ENCODE data around the gene MIGA1.
"Not testable (repeated sequence)": the region's sequence is repeated elsewhere in the genome, so short reads cannot be mapped to it uniquely, and the experiment has no call there.

The MIGA1 gene

DNA sequence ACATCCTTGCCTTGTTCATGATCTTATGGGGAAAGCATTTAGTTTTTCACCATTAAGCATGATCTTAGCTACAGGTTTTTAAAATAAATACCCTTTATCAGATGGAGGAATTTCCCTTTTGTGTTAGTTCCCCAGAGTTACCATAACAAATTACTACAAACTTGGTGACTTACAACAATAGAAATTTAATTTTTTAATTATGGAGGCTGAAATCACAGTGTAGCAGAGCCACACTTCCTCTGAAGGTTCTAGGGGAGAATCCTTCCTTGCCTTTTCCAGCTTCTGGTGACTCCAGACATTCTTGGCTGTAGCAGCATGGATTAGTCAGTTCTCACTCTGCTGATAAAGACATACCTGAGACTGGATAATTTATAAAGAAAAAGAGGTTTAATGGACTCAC, 18.5 kb downstream of the MIGA1 start:
- DNase-seq (ENCODE audit: low spot score): no peak

DNA sequence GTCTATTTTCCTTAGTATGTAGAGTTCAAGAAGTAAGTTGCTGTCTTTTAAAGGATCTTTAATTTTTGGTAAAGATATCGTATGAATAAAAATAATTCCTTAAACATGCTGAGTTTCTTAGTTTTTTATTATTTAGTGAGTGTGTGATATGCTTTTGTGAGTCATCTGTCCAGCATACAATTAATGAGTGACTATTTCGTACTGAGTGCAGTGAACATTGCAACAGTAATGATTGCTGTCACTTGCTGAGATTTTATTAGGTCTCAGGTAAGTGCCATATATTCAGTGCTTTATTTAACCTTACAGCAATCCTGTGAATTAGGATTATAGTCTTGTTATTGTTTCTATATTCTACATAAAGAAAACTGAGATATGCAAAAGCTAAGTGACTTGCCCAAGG, 22.6 kb downstream of the MIGA1 start:
- no peak for DNase-seq (ENCODE audit: low spot score)

DNA sequence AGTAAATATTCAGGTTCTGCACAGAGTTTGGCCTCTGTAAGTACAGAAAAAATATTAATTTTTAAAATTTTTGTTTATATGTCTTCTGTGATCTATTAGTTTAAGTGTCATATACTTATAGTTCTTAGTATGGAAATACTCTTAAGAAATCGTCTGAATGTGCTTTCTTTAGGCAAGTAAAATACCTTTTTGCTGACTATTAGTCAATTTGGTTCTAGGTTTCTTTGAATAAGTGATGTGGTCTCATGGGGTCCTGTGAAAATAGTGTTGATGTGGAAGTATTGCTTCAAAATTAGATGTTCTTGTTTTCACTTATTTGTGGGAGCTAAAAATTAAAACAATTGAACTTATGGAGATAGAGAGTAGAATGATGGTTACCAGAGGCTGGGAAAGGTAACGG, 23.9 kb downstream of the MIGA1 start:
- DNase-seq (ENCODE audit: low spot score): no peak

DNA sequence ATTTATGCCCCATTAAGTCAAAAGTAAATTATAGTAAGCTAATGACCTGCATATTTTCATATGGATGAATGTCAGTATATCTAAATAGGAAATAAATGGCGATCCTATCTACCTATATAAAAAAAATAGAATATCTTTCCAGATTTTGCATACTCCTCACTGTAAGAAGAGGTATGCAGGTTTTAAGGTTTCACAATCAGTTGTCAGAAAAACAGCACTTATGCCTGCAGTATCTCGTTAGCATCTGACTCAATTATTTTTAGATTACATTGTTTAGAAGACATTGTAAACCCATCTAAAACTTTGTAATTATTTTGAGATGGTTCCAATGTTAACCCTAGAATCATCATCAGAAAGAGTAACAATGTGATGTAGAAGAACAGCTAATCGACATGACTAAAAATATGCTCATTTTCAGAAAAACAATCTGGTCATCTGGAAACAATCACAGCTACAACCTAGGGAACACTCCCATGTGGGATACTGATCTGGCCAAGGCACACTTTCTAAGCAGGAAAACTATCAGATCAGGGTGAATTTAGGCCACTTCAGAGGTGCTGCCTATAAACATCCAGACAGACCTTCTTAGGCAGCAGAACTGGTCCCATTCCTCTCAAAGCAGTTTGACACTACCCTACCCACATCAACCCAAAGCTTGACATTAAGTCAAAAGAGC, 30.5 kb downstream of the MIGA1 start:
- DNase-seq (ENCODE audit: low spot score): not testable (repeated sequence)

DNA sequence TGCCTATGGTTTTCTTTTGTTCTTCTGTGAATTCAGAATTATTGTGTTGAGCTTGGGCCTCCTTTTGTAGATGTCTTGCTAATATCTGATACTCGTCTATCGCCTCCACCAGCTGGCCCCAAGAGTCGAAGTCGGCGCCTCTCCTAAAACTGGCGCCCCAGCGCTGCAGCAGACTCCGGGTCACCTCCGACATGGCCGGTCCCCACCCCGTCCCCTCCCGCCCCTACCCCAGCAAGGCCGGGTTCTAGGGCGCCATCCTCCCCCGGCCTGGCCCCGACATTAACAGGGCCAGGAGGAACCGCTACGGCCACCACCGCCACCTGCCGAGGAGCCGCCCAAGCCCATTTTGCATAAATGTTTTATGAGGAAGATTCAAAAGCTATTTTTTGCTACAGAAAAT, 32.1 kb downstream of the MIGA1 start:
- not testable (repeated sequence) for DNase-seq (ENCODE audit: low spot score)

DNA sequence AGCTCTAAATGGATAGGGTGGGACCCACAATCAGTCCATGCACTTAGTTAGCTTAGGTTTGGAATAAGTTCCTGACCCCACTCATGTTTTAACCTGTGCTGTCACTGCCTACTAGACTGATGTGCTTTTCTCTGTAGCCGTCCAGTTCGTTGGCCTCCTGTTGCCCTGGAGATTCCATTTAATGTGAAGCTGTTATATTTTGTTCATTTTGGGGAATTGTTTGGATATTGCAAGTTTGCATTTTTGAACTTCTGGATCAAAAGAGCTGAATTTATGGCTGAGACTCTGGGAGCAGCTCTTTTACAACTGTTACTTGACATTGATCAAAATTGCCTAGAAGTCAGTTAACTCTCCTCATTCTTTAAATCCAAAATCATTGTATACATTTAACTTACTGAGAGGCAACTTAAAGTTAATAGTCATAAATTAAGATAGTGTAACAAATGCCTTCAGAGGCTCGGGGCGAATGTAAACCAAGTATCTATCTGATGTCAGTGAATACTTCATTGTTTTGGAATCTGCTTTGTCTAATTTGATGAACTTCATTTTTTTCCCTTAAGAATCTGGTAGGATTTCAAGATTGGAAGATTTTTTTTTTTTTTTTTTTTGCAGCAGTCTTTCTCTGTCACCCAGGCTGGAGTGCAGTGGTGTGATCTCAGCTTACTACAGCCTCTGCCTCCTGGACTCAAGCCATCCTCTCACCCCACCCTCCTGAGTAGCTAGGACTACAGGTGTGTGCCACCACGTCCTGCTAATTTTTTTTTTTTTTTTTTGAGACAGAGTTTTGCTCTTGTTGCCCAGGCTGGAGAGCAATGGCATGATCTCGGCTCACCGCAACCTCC, 38.1 kb downstream of the MIGA1 start:
- DNase-seq (ENCODE audit: low spot score): no peak

DNA sequence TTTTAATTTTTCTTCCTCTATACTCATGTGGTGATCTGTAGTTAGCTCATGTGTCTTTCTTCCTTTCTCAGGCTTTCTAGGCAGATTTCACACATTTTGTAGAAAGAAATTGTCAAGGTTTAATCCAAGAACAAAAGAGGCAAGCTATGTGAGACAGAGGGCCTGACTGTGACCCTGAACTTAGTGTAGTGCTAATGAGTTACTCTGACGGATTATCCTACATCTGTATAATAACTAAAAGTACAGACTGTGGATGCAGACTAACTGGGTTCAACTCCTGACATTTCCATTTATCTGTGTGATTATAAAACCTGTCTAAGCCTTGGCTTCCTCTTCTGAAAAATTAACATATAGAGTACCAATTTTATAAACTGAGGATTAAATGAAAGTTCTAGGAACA, 40.7 kb downstream of the MIGA1 start:
- no peak for DNase-seq (ENCODE audit: low spot score)

DNA sequence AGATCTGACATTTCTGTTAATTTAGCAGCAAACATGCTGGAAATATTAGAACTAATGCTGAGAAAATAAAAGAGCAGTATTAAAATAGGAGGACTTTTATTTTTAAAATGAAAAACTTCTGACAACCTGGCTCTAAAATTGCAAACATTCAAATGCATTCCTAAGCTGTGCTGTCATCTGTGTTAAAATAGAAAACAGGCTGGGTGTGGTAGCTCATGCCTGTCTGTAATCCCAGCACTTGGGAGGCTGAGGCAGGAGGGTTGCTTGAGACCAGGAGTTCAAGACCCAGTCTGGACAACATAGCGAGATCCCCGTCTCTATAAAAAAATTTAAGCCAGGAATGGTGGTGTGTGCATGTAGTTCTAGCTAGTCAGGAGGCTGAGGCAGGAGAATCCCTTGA, 44.6 kb downstream of the MIGA1 start:
- no peak for DNase-seq (ENCODE audit: low spot score)

DNA sequence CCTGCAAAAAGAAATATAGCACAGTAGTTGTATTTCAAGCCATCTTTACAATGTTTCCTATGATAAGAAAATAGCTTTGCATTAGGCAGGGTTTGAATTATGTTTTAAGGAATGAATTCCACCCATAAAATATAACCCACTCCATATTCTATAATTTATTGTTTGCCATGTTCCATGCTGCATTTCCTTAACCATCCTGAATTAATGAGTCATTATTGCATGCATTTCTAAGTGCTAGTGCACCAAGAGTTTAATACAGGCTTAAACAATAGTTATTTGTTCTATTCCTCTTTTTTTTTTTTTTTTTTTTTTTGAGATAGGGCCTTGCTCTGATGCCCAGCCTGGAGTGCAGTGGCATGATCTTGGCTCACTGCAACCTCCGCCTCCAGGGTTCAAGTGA, 45.2 kb downstream of the MIGA1 start:
- no peak for DNase-seq (ENCODE audit: low spot score)

DNA sequence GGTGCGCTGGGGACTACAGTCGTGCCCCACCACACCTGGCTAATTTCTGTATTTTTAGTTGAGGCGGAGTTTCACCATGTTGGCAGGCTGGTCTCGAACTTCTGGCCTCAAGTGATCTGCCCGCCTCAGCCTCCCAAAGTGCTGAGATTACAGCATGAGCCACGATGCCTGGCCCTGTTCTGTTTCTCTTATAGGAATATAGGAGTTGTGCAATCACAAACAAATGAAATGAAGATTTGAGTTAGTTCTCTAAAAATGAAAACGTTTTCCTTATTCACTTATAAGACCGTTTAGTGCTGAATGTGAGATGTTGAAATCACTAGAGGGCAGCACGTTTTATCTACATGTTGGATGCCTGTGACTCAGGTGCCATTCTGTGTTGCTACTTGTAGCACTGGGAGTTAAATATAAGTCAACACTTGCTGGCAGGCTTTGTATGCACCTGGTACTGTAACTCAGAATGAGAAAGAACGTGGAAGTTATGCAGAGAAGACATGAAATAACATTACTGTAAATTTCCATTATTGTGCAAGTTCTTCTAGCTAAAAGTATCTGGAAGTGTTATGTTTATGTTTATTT, 45.8 kb downstream of the MIGA1 start:
- no peak for DNase-seq (ENCODE audit: low spot score)

DNA sequence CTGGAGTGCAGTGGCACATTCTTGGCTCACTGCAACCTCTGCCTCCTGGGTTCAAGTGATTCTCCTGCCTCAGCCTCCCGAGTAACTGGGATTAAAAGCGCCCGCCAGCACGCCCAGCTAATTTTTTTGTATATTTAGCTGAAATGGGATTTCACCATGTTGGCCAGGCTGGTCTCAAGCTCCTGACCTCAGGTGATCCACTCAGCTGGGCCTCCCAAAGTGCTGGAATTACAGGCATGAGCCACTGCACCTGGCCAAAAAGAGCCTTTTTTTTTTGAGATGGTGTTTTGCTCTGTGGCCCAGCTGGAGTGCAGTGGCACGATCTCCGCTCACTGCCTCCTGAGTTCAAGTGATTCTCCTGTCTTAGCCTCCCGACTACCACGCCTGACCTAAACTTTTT, 47.4 kb downstream of the MIGA1 start:
- DNase-seq (ENCODE audit: low spot score): not testable (repeated sequence)

DNA sequence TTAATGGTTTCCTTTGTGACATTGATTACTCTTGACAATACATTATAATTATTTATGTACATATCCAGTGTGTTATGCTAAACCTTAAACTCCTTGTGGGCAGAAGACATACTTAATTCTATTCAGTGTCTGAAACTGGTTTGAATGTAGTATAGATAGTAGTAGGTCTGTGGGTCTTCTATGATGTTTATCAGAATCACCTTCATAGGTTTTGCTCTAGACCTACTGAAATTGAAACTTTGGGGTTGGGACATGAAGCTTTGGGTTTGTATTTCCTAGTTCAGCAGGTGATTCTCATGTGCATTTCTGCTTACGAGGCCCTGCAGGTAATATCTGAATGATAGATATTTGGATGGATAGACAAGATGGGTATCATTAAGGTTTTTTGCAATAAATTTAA, 48.6 kb downstream of the MIGA1 start:
- DNase-seq (ENCODE audit: low spot score): no peak

DNA sequence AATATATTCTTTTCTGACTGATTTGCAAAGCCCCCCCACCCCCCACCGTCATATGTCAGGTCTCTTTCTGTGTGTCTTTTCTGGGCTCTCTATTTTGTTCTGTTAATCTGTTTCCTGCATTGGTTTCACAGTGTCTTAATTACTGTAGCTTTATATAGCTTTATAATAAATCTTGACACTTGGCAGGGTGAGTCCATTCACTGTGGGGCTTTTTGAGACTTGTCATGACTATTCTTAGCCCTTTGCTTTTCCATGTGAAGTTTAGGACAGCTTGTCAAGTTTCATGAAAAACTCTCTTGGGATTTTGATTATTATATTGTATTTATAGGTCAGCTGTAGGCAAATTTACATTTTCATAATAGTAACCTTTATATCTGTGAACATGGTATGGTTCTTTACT, 50.4 kb downstream of the MIGA1 start:
- DNase-seq (ENCODE audit: low spot score): no peak

DNA sequence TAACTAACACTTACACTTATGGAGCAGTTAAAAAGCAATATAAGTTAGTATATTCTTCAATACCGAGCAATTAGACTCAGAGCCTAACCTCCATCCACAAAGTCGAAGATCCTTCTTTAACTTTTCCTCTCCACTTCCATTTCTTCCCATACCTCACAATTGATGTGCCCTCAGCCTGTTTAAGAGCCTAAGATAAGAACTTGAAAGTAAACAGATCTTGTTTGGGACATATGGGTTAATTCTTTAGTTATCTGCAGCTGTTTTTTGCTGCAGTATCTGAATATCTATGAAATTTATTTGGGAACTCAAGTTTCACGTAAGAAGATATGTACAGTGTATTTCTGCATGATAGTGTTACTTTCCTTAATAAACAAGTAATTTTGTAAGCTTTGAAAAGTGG, 51.5 kb downstream of the MIGA1 start:
- DNase-seq (ENCODE audit: low spot score): no peak

DNA sequence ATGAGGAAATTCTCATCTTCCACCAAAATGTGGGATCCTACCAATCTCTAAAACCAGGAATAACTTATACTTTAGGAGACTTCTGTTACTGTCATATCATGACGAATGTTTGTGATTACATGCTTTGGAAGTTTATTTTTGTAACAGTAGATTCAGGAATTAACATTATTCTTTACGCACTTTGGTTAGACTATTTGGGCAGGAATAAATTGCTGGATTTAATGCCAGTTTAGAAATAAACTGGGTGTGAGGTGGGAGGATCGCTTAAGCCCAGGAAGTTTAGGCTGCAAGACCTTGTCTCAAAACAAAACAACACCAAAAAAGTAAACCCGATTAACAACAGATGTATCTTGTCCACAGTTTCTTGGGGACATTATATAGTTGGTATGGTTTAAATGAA, 52.1 kb downstream of the MIGA1 start:
- no peak for DNase-seq (ENCODE audit: low spot score)

DNA sequence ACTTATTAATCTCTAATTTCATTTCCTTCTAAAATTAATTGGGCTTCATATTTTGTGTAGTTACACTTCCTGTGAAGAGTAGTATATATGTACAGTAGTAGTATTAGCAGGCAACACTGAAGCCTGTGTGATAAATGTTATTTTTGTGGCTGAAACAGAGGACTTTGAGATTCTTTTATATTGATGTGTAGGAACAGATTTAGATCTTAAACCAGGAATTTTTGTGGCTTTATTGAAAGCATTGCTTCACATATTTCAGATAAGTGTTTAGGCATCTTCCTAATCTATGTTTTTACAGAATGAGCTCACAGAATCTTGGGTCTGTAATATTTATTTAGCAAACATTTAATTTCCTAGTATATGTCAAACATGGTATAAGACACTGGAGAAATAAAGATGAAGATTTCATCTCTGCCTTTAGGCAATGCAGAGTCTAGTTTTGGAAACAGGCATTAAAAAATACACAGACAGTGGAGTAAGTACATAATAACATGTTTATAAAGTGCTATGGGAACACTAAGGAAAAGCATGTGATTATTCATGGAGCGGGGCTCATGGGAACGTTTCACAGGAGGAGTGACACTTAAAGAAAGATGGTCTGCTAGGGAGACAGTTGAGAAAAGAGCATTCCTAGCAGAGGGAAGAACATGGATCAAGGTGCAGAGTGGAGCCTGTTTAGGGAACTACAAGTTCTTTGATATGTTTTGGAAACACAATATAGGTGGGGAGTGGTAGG, 52.7 kb downstream of the MIGA1 start:
- DNase-seq (ENCODE audit: low spot score): no peak

DNA sequence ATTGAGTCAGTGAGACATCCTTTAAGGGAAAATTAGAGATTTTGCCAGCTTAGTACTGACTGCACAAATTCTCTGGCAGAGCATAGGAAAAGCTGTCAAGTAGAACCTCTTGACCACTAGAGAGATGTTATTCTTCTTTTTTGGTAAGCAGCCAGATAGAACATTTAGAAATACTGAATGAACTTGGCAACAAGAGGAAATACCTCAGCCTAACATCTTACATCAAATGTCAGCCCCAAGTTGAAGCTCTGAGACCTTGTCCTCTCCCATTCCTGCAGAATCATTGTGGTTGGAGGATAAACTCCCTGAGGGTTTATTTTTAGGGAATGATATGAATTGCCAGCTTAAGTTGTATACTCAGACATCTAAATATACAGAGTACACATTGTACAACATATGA, 53.5 kb downstream of the MIGA1 start:
- DNase-seq (ENCODE audit: low spot score): no peak

DNA sequence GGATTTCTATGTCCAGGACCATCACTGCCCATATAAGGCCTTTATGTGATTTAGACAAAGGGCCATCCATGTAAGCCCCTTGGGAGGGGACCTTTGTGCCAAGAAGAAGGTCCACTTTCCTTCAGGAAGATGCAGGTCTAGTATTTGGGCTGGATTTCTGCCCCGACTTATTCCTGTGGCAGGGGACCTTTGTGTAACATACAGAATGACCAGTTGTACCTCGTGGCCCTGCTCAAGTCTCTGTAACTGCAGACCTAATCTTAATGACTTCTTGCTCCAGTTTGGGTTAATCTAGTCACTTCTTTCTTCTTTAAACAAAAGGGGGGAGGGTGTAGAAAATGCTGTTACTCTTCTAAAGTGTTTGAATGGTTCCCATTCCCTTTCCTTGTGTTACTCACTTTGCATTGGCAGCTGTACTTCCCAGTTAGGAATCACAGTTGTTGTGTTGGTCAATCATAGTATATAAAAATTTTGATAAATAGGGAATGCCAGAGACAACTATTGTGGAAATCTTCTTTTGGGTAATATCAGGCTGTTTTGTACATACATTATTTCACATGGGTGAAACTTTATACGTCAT, 54.2 kb downstream of the MIGA1 start:
- DNase-seq (ENCODE audit: low spot score): no peak

DNA sequence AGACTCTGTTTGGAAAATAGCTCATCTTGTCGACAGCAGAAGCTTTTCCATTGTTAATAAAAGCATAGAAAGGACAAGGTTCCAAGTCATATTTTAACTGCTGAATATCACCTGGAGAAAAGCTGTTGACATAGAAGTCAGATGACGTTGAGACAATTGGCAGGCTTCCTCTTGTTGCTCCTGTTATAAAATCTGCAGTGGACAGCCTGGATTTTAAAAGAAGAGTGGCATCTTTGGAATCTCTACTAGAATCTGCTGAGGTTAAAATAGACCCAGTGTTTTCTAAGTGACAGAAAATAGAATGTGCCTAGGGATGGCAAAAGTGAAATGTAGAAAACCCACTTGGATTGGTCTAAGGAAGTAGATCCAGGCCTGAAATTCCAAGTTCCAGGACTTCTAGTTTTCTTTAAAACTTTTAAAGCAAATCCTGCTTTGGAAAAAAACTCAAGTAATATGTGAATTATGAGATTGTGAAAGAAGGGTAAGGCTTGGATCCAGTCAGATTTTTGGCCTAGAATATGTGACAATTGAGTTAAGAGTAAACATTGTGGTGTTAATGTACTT, 55.4 kb downstream of the MIGA1 start:
- DNase-seq (ENCODE audit: low spot score): no peak

DNA sequence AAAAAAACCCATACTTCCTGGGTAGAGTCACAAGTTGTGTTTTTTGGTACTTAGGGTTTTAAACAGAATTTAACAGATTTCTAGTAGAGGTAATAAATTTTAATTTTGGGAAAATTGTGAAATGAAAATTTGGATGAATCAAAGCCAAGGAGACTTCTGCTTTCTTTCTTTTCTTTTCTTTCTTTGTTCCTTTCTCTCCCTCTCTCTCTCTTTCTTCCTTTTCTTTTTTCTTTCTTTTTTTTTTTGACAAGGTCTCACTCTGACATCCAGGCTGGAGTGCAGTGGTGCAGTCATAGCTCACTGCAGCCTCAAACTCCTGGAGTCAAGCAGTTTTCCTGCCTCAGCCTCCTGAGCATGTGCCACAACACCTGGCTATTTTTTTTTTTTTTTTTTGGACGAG, 62.1 kb downstream of the MIGA1 start:
- no peak for DNase-seq (ENCODE audit: low spot score)

DNA sequence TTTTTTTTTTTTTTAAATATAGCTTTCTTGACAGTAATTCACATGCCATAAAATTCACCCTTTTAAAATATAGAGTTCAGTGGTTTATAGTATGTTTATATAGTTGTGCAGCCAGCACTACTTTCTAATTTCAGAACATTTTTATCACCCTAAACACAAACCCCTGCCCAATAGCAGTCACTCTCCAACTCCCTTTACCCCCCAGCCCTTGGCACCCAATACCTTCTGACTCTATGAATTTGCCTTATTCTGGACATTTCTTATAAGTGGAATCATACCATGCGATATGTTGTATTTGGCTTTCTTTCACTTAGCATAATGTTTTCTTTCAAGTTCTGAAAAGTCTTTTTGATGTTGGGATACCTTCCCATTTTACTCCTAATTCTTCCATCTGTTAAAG, 66.5 kb downstream of the MIGA1 start:
- DNase-seq (ENCODE audit: low spot score): no peak

DNA sequence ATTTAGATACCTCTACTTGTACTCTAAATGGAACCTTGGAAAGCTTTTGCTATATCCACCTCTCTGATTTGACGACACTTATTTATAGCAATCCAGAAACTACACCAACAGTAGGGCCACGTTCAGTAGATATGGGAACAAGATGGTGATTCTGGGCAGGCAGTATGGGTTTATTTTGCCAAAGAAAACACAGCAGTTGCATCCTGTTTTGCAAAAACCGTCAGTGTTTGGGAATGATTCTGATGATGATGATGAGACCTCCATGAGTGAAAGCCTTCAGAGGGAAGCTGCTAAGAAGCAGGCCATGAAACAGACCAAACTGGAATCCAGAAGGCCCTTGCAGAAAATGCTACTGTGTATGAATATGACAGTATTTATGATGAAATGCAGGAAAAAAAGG, 67.5 kb downstream of the MIGA1 start:
- DNase-seq (ENCODE audit: low spot score): no peak

Data from HuH-7 (cell line).